Activated CD4-positive, CD25-positive, alpha-beta regulatory T cell treated with anti-CD3 and anti-CD28 coated beads, Interleukin-2, amount 50 U/mL, for 24 hours (primary cell): ENCODE data around the gene SLC9A3.

Source experiments
- ATAC-seq, 2 donors: fragments of 150-1000 bp; cut with Tn5 transposase; one replicate each; pipeline ENCODE4 v1.10.0; 2021; ENCODE audit warnings: mild to moderate bottlenecking in 1 of 2, moderate library complexity in 1 of 2

The SLC9A3 gene

GRCh38 chr5:554284-554988 lies 30.2 kb upstream of the SLC9A3 start:
- ATAC-seq = no peak

- no peak for ATAC-seq
Observed at GRCh38 chr5:553874-554273, 29.6 kb upstream of the SLC9A3 start.

GRCh38 chr5:551406-551805 lies 27.2 kb upstream of the SLC9A3 start:
- ATAC-seq = no peak

GRCh38 chr5:549229-549628 lies 25.0 kb upstream of the SLC9A3 start:
- ATAC-seq = no peak

GRCh38 chr5:548256-548655 lies 24.0 kb upstream of the SLC9A3 start:
- ATAC-seq = no peak

- ATAC-seq = no peak
Observed at GRCh38 chr5:547086-547924, 23.1 kb upstream of the SLC9A3 start.

- no peak for ATAC-seq
Observed at GRCh38 chr5:546376-546908, 22.2 kb upstream of the SLC9A3 start.

- ATAC-seq = no peak
Observed at GRCh38 chr5:545641-546375, 21.6 kb upstream of the SLC9A3 start.

- no peak for ATAC-seq
Observed at GRCh38 chr5:544675-545355, 20.6 kb upstream of the SLC9A3 start.

GRCh38 chr5:543755-544674 lies 19.8 kb upstream of the SLC9A3 start:
- peak; percentile 80 to 86 for ATAC-seq

GRCh38 chr5:543351-543750 lies 19.1 kb upstream of the SLC9A3 start:
- ATAC-seq = no peak

GRCh38 chr5:542319-543311 lies 18.4 kb upstream of the SLC9A3 start:
- ATAC-seq = no peak

GRCh38 chr5:541539-542318 lies 17.5 kb upstream of the SLC9A3 start:
- ATAC-seq = no peak

- ATAC-seq = no peak
Observed at GRCh38 chr5:540906-541538, 16.8 kb upstream of the SLC9A3 start.

GRCh38 chr5:540071-540905 lies 16.0 kb upstream of the SLC9A3 start:
- ATAC-seq = no peak

GRCh38 chr5:539469-540070 lies 15.3 kb upstream of the SLC9A3 start:
- ATAC-seq = no peak

- no peak for ATAC-seq
Observed at GRCh38 chr5:538801-539468, 14.7 kb upstream of the SLC9A3 start.
